Caco-2 (cell line): Measurements from ENCODE around the gene WDTC1. TPM values are rescaled to one million over a fixed set of nuclear protein-coding genes. Genes with fewer than 3 reads are reported as not detected.

Experiments
- BruUV-seq: library from RNA; stranded (reverse); fragments of 400-500 nt; replicated peaks from 2 replicates; lab custom pipeline; 2021; lab: Mats Ljungman, UMichigan
- CTCF ChIA-PET: fragments of 300-600 bp; sonication (Branson Sonifier 250); formaldehyde crosslinking; loops from one replicate; lab custom pipeline; 2022; ENCODE audit warnings: antibody characterized with exemption; lab: Charles Lee
- POLR2A ChIA-PET: fragments of 300-600 bp; sonication (Branson Sonifier 250); formaldehyde crosslinking; loops from one replicate; lab custom pipeline; 2022; ENCODE audit warnings: antibody characterized with exemption; lab: Charles Lee
- DNase-seq, 2 experiments: peaks; one replicate each; pipeline versions ENCODE4 v3.0.0 to v3.0.0-alpha.2; 2020 to 2022
- H3K27me3 ChIP-seq: replicated peaks from 2 replicates; pipeline ENCODE4 v1.6.0; 2011; ENCODE audit warnings: low read length; ENCODE audit not compliant: control insufficient read depth, insufficient read depth
- H3K36me3 ChIP-seq: 2 replicates; pipeline ENCODE4 v1.5.1; 2011; ENCODE audit warnings: low read length; ENCODE audit not compliant: control insufficient read depth, insufficient read depth
- H3K4me1 ChIP-seq: fragments of 250-450 bp; sonication (Bioruptor Pico); 2 replicates; pipeline ENCODE4 v1.5.1; 2020; ENCODE audit warnings: mild to moderate bottlenecking
- H3K4me3 ChIP-seq: 2 replicates; pipeline ENCODE4 v1.5.1; 2011; ENCODE audit warnings: low read depth, mild to moderate bottlenecking, control low read depth, low read length
- H3K9me3 ChIP-seq: fragments of 250-450 bp; sonication (Bioruptor Pico); 2 replicates; pipeline ENCODE4 v1.5.1; 2020; ENCODE audit warnings: mild to moderate bottlenecking, moderate library complexity
- H3K27ac Mint-ChIP-seq: one replicate; pipeline ENCODE4 v1.8.0; 2022; ENCODE audit warnings: mixed read lengths; ENCODE audit not compliant: unreplicated experiment
- H3K27me3 Mint-ChIP-seq: one replicate; pipeline ENCODE4 v1.8.0; 2022; ENCODE audit warnings: mixed read lengths; ENCODE audit not compliant: insufficient read depth, unreplicated experiment
- H3K36me3 Mint-ChIP-seq: one replicate; pipeline ENCODE4 v1.8.0; 2022; ENCODE audit warnings: mild to moderate bottlenecking, mixed read lengths; ENCODE audit not compliant: insufficient read depth, unreplicated experiment
- H3K4me1 Mint-ChIP-seq: one replicate; pipeline ENCODE4 v1.8.0; 2022; ENCODE audit warnings: low read depth, mixed read lengths; ENCODE audit not compliant: unreplicated experiment
- H3K4me3 Mint-ChIP-seq: one replicate; pipeline ENCODE4 v1.8.0; 2022; ENCODE audit warnings: mild to moderate bottlenecking, moderate library complexity, mixed read lengths; ENCODE audit not compliant: unreplicated experiment
- H3K9me3 Mint-ChIP-seq: one replicate; pipeline ENCODE4 v1.8.0; 2022; ENCODE audit warnings: mixed read lengths; ENCODE audit not compliant: unreplicated experiment
- CTCF ChIP-seq, 2 experiments: fragments of 200-600 bp in 1 of 2; IDR thresholded peaks; 1 replicate in 1 of 2; 2 replicates in 1 of 2; pipeline versions ENCODE4 v1.5.1 to v1.8.0; 2011 to 2022; ENCODE audit warnings: antibody characterized with exemption in 1 of 2, control low read depth in 1 of 2, inconsistent platforms in 1 of 2, low read depth in 1 of 2, low read length in 1 of 2, mild to moderate bottlenecking in 1 of 2, moderate library complexity in 1 of 2; ENCODE audit not compliant: insufficient read depth in 1 of 2, severe bottlenecking in 1 of 2, unreplicated experiment in 1 of 2
- intact Hi-C: fragments of 100-400 bp; cut with micrococcal nuclease; formaldehyde crosslinking; loops from one replicate; pipeline ENCODE4 v1.10.0; 2022; ENCODE audit not compliant: unreplicated experiment
- total RNA-seq: library from RNA; stranded (reverse); gene quantifications from 2 replicates; pipeline ENCODE4 v1.2.3, GENCODE V29; 2022

Gene WDTC1
- total RNA-seq, 1 experiment from 2014 or later, result 17.2 TPM

GRCh38 chr1:27246194-27246593 lies 11.8 kb downstream of the WDTC1 start:
- Histone ChIP-seq H3K4me3 (no peak overlapping the region), H3K36me3 (no peaks in the 10 kb centered on the region), H3K27me3 (no peaks in the 10 kb centered on the region), H3K9me3 (no peaks in the 10 kb centered on the region), H3K4me1 (no peaks in the 10 kb centered on the region)
- DNase-seq, result no peak
- CTCF ChIA-PET, result no interaction called here
- no peak for TF ChIP-seq CTCF (IDR thresholded peaks at IDR 0.05; ENCODE audit: insufficient read depth in 1 of 2, low read depth in 1 of 2, low read length in 1 of 2, severe bottlenecking in 1 of 2, unreplicated experiment in 1 of 2)
- Mint-ChIP-seq H3K27ac (no peak overlapping the region), H3K4me3 (no peak overlapping the region), H3K9me3 (no peaks in the 10 kb centered on the region), H3K36me3 (no peaks in the 10 kb centered on the region), H3K4me1 (no peaks in the 10 kb centered on the region), H3K27me3 (no peaks in the 10 kb centered on the region)
- intact Hi-C loops, result no loop called here
- no TSS peak for BruUV-seq
- POLR2A ChIA-PET, result interaction anchor here (1.0 kb wide), 1 partner anchor 12 kb away, joined by 5 read pairs; no protein-coding TSS in a partner anchor

- no peak overlapping the region for H3K27ac Mint-ChIP-seq
- CTCF ChIA-PET, result no interaction called here
- BruUV-seq, result no TSS peak
These were observed 19.2 kb downstream of the WDTC1 start for GRCh38 chr1:27253596-27253995.

GRCh38 chr1:27255136-27255535 lies 20.7 kb downstream of the WDTC1 start:
- TF ChIP-seq CTCF (IDR thresholded peaks at IDR 0.05; ENCODE audit: insufficient read depth in 1 of 2, low read depth in 1 of 2, low read length in 1 of 2, severe bottlenecking in 1 of 2, unreplicated experiment in 1 of 2), result no peak
- Histone ChIP-seq H3K9me3 (no peaks in the 10 kb centered on the region), H3K4me3 (no peak overlapping the region), H3K36me3 (no peaks in the 10 kb centered on the region), H3K4me1 (no peaks in the 10 kb centered on the region), H3K27me3 (no peaks in the 10 kb centered on the region)
- no TSS peak for BruUV-seq
- intact Hi-C loops, result no loop called here
- ChIA-PET CTCF (no interaction called here), POLR2A (no interaction called here)
- no peak for DNase-seq
- Mint-ChIP-seq H3K27ac (no peak overlapping the region), H3K9me3 (no peaks in the 10 kb centered on the region), H3K4me3 (no peak overlapping the region), H3K4me1 (peaks cover 6% of the 10 kb centered on the region), H3K27me3 (no peaks in the 10 kb centered on the region), H3K36me3 (no peaks in the 10 kb centered on the region)

More at GRCh38 chr1:27253596-27253995, 19.2 kb downstream of the WDTC1 start:
- H3K4me3 ChIP-seq, result no peak overlapping the region
- Mint-ChIP-seq H3K27me3 (no peaks in the 10 kb centered on the region), H3K4me3 (no peak overlapping the region), H3K9me3 (no peaks in the 10 kb centered on the region), H3K4me1 (peaks cover 6% of the 10 kb centered on the region), H3K36me3 (no peaks in the 10 kb centered on the region)
- POLR2A ChIA-PET, result no interaction called here
- intact Hi-C loops, result no loop called here
- TF ChIP-seq CTCF (IDR thresholded peaks at IDR 0.05; ENCODE audit: insufficient read depth in 1 of 2, low read depth in 1 of 2, low read length in 1 of 2, severe bottlenecking in 1 of 2, unreplicated experiment in 1 of 2), result no peak
- no peaks in the 10 kb centered on the region for H3K9me3 ChIP-seq
- no peaks in the 10 kb centered on the region for H3K36me3 ChIP-seq
- DNase-seq, result no peak
- no peaks in the 10 kb centered on the region for H3K4me1 ChIP-seq
- H3K27me3 ChIP-seq, result no peaks in the 10 kb centered on the region
